ENCODE results near the gene TSC1. TPM values are rescaled to one million over a fixed set of nuclear protein-coding genes. Genes with fewer than 3 reads are reported as not detected.

Gene TSC1
- total RNA-seq, 4 donors from 2014 or later: 24.3 to 44.2 (median 36.9) TPM

DNA sequence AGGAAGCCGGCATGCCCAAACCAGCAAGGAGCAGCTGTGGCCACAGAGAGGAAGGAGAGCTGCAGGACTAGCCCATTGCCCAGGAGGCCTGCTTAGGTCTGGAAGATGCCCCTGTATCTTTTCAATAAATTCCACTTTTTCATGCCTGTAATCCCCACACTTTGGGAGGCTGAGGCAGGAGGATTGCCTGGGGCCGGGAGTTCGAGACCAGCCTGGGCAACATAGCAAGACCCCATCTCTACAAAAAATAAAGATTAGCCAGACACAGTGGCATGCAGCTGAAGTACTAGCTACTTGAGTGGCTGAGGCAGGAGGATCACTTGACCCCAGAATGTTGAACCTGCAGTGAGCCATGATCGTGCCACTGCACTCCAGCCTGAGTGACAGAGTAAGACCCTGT, 5.3 kb upstream of the TSC1 start:
- peaks cover 0 to 7% (median 3%) of the 10 kb centered on the region in 3 donors for H3K4me1 ChIP-seq
- H3K9me3 ChIP-seq: peaks cover 0 to 10% (median 0%) of the 10 kb centered on the region in 3 donors
- no peak overlapping the region for H3K27ac ChIP-seq
- H3K36me3 ChIP-seq: no peaks in the 10 kb centered on the region
- no peak for ATAC-seq
- no peak for TF ChIP-seq EP300 (IDR thresholded peaks at IDR 0.05)
- TF ChIP-seq, protein P1, sequence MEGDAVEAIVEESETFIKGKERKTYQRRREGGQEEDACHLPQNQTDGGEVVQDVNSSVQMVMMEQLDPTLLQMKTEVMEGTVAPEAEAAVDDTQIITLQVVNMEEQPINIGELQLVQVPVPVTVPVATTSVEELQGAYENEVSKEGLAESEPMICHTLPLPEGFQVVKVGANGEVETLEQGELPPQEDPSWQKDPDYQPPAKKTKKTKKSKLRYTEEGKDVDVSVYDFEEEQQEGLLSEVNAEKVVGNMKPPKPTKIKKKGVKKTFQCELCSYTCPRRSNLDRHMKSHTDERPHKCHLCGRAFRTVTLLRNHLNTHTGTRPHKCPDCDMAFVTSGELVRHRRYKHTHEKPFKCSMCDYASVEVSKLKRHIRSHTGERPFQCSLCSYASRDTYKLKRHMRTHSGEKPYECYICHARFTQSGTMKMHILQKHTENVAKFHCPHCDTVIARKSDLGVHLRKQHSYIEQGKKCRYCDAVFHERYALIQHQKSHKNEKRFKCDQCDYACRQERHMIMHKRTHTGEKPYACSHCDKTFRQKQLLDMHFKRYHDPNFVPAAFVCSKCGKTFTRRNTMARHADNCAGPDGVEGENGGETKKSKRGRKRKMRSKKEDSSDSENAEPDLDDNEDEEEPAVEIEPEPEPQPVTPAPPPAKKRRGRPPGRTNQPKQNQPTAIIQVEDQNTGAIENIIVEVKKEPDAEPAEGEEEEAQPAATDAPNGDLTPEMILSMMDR (IDR thresholded peaks at IDR 0.05): no peak
- no peak for TF ChIP-seq POLR2A (IDR thresholded peaks at IDR 0.05)
- no peak for TF ChIP-seq POLR2AphosphoS5 (IDR thresholded peaks at IDR 0.05)
- H3K4me3 ChIP-seq: no peak overlapping the region
- 80 to 89% methylated on average over 1 to 2 of the region's 4 CpGs for WGBS, 2 donors (ENCODE audit: low coverage in 1 of 2)
- H3K27me3 ChIP-seq: no peaks in the 10 kb centered on the region

DNA sequence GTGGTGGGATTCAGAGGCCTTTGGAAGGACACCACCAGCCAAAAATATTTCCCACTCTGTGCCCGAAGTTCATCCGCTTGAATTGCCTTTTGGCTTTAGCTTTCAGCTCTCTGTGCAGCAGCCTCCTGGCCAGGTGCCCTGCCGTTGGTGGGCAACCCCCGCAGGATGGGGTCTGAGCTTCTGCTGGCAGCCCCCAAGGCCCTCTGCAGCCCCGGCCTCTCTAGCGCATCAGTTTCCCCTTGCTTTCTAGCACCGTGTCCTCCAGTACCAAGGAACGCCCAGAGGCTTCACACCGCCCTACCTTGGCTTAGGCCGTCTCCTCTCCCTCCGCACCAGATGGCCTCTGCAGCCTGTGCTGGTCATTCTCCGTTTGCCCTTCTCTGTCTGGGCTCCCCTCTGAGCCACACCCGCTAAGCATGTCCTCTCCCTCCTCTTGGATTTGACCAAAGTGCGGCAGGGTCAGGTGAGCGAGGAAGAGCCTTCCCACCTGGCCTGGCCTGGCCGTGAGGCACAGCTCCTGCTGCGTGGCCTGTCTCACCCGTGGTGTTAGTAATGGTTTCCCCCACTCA, 4.2 kb upstream of the TSC1 start:
- Histone ChIP-seq H3K36me3 (no peaks in the 10 kb centered on the region), H3K4me1 (peaks cover 0 to 12% (median 4%) of the 10 kb centered on the region in 3 donors), H3K9me3 (no peaks in the 10 kb centered on the region)

DNA sequence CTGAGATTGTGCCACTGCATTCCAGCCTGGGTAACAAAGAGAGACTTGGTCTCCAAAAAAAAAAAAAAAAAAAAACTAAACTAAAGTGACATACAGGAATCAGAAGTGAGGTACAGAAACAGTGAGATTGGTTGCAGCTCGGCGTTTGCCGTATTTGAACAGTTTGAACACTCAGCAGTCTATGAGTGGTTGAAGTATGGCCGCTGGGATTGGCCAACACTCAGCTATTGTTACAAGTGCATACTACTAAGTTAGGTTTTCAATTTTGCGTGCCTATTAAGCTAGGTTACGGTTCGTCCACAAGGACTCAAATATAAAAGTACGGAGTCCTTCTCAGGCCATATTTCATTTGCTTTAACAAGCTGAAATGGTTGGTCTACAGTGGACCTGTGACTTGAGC, 3.3 kb upstream of the TSC1 start:
- no peak for ATAC-seq
- H3K27me3 ChIP-seq: no peaks in the 10 kb centered on the region
- no peak overlapping the region for H3K4me3 ChIP-seq
- no peak overlapping the region for H3K27ac ChIP-seq
- no peaks in the 10 kb centered on the region for H3K9me3 ChIP-seq
- TF ChIP-seq, protein P1 (IDR thresholded peaks at IDR 0.05): no peak
- TF ChIP-seq EP300 (IDR thresholded peaks at IDR 0.05) (no peak), POLR2A (IDR thresholded peaks at IDR 0.05) (no peak), POLR2AphosphoS5 (IDR thresholded peaks at IDR 0.05) (no peak)
- 84 to 94% methylated on average over 8 of the region's 8 CpGs for WGBS, 2 donors (ENCODE audit: low coverage in 1 of 2)
- H3K4me1 ChIP-seq: peaks cover 1 to 20% (median 11%) of the 10 kb centered on the region in 3 donors
- H3K36me3 ChIP-seq: no peaks in the 10 kb centered on the region

More for the DNA sequence above, 4.2 kb upstream of the TSC1 start:
- 57 to 77% methylated on average over 10 to 11 of the region's 18 CpGs for WGBS, 2 donors (ENCODE audit: low coverage in 1 of 2)
- no peak overlapping the region for H3K4me3 ChIP-seq
- no peak for ATAC-seq
- no peak overlapping the region for H3K27ac ChIP-seq
- no peaks in the 10 kb centered on the region for H3K27me3 ChIP-seq
- no peak for TF ChIP-seq POLR2AphosphoS5 (IDR thresholded peaks at IDR 0.05)
- TF ChIP-seq EP300 (IDR thresholded peaks at IDR 0.05): no peak
- TF ChIP-seq, protein P1 (IDR thresholded peaks at IDR 0.05): no peak
- no peak for TF ChIP-seq POLR2A (IDR thresholded peaks at IDR 0.05)

DNA sequence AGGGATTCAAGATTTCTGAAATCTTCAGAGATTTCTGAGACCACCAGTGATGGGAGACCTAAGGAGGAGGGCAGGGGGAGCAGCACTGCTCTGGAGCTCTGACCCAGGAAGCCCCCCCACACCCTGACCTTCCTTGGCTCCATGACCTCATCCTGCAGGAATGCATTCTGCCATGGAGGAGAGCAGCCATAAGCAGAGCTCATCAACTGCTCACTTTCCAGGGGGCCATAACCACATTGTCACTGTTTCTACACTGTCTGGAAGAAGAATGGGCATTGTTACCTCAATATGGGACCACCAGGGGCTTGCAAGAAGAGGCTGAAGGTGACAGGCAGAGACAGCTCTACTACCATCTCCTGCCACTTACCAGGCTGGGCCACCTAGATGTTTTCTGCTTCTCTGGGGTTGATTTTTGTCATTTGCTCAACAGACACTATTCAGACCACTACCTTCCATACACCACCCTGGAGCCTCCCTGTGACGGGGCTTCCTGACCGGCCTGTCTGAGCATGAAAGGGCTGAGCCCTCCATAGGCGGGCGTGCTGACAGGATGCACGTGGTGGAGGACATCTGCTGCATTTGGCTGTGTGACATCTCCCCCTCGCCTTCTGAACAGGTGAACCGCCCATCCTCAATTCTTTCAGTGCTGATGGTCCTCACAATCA, 2.3 kb upstream of the TSC1 start:
- Histone ChIP-seq H3K9me3 (no peaks in the 10 kb centered on the region), H3K36me3 (no peaks in the 10 kb centered on the region), H3K4me1 (peaks cover 5 to 30% (median 15%) of the 10 kb centered on the region in 3 donors), H3K27ac (no peak overlapping the region), H3K4me3 (no peak overlapping the region), H3K27me3 (no peaks in the 10 kb centered on the region)
- 84 to 87% methylated on average over 3 to 7 of the region's 7 CpGs for WGBS, 2 donors (ENCODE audit: low coverage in 1 of 2)
- TF ChIP-seq EP300 (IDR thresholded peaks at IDR 0.05) (no peak), POLR2A (IDR thresholded peaks at IDR 0.05) (no peak), POLR2AphosphoS5 (IDR thresholded peaks at IDR 0.05) (no peak)
- TF ChIP-seq, protein P1 (IDR thresholded peaks at IDR 0.05): no peak
- ATAC-seq: no peak

DNA sequence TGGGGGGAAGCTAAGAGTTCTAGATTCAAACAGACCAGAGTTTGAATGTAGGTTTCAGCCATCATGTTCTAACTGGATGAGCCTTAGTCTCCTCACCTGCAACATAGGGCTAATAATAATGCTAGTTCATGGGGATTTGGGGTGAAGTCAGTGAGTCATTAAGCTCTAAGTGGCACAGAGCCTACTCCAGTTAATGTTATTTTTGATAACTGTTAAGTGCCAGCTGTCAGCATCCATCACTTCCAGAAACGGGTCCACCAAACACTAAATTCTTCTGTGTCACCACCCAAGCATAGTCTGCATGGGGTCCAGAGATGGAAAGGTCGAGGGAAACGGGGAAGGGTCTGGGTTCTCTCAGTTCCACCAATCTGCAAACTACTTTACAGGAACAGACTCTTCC, 1.8 kb upstream of the TSC1 start:
- TF ChIP-seq EP300 (IDR thresholded peaks at IDR 0.05): no peak
- TF ChIP-seq POLR2AphosphoS5 (IDR thresholded peaks at IDR 0.05): no peak
- TF ChIP-seq, protein P1 (IDR thresholded peaks at IDR 0.05): no peak
- 35 to 60% methylated on average over 1 to 3 of the region's 3 CpGs for WGBS, 2 donors (ENCODE audit: low coverage in 1 of 2)
- no peaks in the 10 kb centered on the region for H3K36me3 ChIP-seq
- H3K4me1 ChIP-seq: peaks cover 5 to 33% (median 15%) of the 10 kb centered on the region in 3 donors
- no peak overlapping the region for H3K4me3 ChIP-seq
- H3K27me3 ChIP-seq: no peaks in the 10 kb centered on the region
- ATAC-seq: no peak
- H3K27ac ChIP-seq: no peak overlapping the region
- H3K9me3 ChIP-seq: no peaks in the 10 kb centered on the region
